Stomach (tissue), 4 donors: ENCODE data around the gene MARCKS.

Experiments used
- POLR2A ChIP-seq, 4 donors: fragments of 450-650 bp; IDR thresholded peaks; one replicate each; pipeline ENCODE4 v1.6.1; 2016; ENCODE audit warnings: antibody characterized with exemption in 4 of 4, control low read depth in 2 of 4, mild to moderate bottlenecking in 1 of 4, moderate library complexity in 1 of 4
- TF ChIP-seq, protein P1 (sequence below), 7 experiments: fragments of 450-650 bp in 4 of 7; fragments of 200-600 bp in 3 of 7; sonication (generic) in 3 of 7; IDR thresholded peaks; one replicate each; pipeline ENCODE4 v1.5.1; 2016 to 2019; ENCODE audit warnings: antibody characterized with exemption in 7 of 7, control low read depth in 2 of 7, mild to moderate bottlenecking in 1 of 7

- TF ChIP-seq, protein P1, sequence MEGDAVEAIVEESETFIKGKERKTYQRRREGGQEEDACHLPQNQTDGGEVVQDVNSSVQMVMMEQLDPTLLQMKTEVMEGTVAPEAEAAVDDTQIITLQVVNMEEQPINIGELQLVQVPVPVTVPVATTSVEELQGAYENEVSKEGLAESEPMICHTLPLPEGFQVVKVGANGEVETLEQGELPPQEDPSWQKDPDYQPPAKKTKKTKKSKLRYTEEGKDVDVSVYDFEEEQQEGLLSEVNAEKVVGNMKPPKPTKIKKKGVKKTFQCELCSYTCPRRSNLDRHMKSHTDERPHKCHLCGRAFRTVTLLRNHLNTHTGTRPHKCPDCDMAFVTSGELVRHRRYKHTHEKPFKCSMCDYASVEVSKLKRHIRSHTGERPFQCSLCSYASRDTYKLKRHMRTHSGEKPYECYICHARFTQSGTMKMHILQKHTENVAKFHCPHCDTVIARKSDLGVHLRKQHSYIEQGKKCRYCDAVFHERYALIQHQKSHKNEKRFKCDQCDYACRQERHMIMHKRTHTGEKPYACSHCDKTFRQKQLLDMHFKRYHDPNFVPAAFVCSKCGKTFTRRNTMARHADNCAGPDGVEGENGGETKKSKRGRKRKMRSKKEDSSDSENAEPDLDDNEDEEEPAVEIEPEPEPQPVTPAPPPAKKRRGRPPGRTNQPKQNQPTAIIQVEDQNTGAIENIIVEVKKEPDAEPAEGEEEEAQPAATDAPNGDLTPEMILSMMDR (IDR thresholded peaks at IDR 0.05): no peak
- no peak for TF ChIP-seq POLR2A (IDR thresholded peaks at IDR 0.05)
Measured at GRCh38 chr6:113813142-113813541, 44.0 kb upstream of the MARCKS start.
